Measurements from ENCODE around the gene MBD3L4. TPM values are rescaled to one million over a fixed set of nuclear protein-coding genes. Genes with fewer than 3 reads are reported as not detected.

MBD3L4 gene
- total RNA-seq, 1 donor = not detected

DNA sequence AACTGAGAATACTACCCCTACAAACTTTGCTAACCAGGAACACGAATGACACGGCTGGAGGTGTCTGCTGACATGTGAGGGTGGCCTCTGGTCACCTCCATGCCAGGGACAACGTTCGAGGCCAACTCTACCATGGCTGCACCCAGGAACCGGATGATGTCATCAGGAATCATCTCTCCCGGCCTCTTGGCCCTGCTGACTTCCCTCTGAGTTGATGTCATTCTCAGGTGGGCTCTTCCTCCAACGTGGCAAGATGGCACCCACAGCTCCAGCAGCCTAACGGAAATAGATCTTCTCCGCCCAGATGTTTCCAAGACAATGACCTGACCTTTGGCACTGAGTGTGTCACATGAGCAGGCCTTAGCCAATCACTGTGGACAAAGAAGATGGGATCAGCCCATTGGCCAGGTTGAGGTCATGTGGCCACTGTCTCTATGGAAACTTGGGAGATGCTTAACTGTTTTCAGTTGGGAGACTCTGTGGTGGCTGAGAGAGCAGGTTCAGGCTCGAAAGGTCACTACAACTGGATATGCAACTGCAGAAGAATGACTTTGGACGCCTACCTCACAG lies 33.8 kb downstream of the MBD3L4 start:
- H3K4me1 ChIP-seq (ENCODE audit: insufficient read depth, low read length) = peaks cover 24% of the 10 kb centered on the region
- H3K4me3 ChIP-seq (ENCODE audit: low read length) = no peak overlapping the region
- no peaks in the 10 kb centered on the region for H3K27me3 ChIP-seq (ENCODE audit: insufficient read depth, low read length)
- no peaks in the 10 kb centered on the region for H3K9me3 ChIP-seq (ENCODE audit: low read depth, low read length)

DNA sequence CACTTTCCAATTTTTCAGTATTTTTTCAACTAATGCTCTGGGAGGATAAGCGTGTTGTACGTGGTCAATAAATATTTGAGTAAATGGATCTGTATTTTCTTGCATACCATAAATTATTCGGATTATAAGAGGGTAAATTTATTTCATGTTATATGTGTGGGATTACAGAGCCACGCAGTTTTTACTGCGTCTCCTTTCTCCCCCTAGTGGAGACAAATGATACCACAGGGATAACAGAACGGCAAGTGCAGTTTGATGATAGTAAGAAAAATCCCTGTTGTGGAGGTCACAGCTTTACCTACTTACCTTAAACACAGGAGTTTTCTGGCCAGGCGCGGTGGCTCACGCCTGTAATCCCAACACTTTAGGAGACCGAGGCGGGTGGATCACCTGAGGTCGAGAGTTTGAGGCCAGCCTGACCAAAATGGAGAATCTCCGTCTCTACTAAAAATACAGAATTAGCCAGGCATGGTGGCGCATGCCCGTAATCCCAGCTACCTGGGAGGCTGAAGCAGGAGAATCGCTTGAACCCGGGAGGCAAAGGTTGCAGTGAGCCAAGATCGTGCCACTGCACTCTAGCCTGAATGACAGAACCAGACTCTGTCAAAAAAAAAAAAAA lies 35.6 kb downstream of the MBD3L4 start:
- Histone ChIP-seq H3K27me3 (ENCODE audit: insufficient read depth, low read length) (no peaks in the 10 kb centered on the region), H3K9me3 (ENCODE audit: low read depth, low read length) (no peaks in the 10 kb centered on the region), H3K4me1 (ENCODE audit: insufficient read depth, low read length) (peaks cover 37% of the 10 kb centered on the region), H3K4me3 (ENCODE audit: low read length) (no peak overlapping the region)

DNA sequence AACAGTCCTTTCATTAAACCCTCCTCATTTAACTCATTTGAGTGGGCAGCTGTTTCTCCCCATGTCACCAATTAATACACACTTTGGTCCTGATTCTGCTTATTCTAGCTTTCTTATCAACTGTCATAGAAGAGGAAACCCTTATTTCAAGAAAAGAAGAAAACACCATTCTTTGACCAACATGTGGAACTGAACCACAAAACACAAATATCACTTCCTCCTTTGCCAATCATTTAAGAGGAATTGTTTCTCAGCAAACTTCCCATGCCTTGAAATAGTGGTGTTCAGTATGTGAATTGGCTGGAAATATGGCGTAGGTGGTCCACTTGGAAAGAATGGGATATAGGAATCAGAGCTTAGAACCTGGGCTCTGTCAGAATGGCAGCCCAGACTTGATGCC lies 39.2 kb downstream of the MBD3L4 start:
- Histone ChIP-seq H3K4me3 (ENCODE audit: low read length) (no peak overlapping the region), H3K27me3 (ENCODE audit: insufficient read depth, low read length) (no peaks in the 10 kb centered on the region), H3K9me3 (ENCODE audit: low read depth, low read length) (no peaks in the 10 kb centered on the region), H3K4me1 (ENCODE audit: insufficient read depth, low read length) (peaks cover 42% of the 10 kb centered on the region)

- Histone ChIP-seq H3K9me3 (ENCODE audit: low read depth, low read length) (no peaks in the 10 kb centered on the region), H3K27me3 (ENCODE audit: insufficient read depth, low read length) (no peaks in the 10 kb centered on the region), H3K4me3 (ENCODE audit: low read length) (no peak overlapping the region), H3K4me1 (ENCODE audit: insufficient read depth, low read length) (peaks cover 42% of the 10 kb centered on the region)
Observed at GRCh38 chr19:7000333-7000732, 39.6 kb downstream of the MBD3L4 start.

GRCh38 chr19:6999933-7000332 lies 40.0 kb downstream of the MBD3L4 start:
- Histone ChIP-seq H3K9me3 (ENCODE audit: low read depth, low read length) (no peaks in the 10 kb centered on the region), H3K27me3 (ENCODE audit: insufficient read depth, low read length) (no peaks in the 10 kb centered on the region), H3K4me3 (ENCODE audit: low read length) (no peak overlapping the region), H3K4me1 (ENCODE audit: insufficient read depth, low read length) (peaks cover 42% of the 10 kb centered on the region)

DNA sequence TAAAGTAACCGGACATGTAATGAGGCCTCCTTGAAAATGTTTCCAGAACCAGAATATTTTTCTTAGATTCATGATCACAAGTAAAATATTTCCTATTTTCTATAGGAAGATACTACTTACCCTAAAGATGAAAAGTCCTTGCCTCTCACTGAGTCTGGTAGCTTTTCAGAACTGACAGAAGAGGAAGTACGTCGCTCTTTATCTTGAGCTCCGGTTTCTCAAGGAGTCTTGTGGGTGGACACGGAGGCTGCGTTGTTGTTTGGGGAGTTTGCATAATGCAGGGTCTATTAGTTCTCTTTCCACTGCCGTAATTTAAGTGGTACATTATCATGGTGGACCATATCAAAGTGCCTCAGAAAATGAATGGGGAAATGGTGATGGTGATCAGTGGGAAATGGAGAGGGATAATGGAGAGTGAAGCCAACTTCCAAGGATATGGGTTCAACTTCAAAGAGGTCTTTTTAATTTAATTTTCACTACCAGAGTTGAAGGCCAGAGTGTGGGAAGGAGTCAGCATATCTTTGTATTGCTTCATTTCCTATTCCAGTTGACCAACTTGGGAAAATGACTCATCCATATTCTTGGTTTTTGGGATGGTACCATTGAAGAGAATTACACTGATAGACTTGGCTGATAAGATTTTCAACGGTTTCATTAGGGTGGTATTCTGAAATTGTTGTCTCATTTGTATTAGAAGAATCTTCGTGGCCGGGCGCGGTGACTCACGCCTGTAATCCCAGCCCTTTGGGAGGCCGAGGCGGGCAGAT lies 42.1 kb downstream of the MBD3L4 start:
- Histone ChIP-seq H3K4me3 (ENCODE audit: low read length) (no peak overlapping the region), H3K27me3 (ENCODE audit: insufficient read depth, low read length) (no peaks in the 10 kb centered on the region), H3K9me3 (ENCODE audit: low read depth, low read length) (no peaks in the 10 kb centered on the region), H3K4me1 (ENCODE audit: insufficient read depth, low read length) (peaks cover 42% of the 10 kb centered on the region)

- Histone ChIP-seq H3K4me3 (ENCODE audit: low read length) (no peak overlapping the region), H3K27me3 (ENCODE audit: insufficient read depth, low read length) (no peaks in the 10 kb centered on the region), H3K9me3 (ENCODE audit: low read depth, low read length) (no peaks in the 10 kb centered on the region), H3K4me1 (ENCODE audit: insufficient read depth, low read length) (peaks cover 42% of the 10 kb centered on the region)
Observed at GRCh38 chr19:6996810-6997209, 43.2 kb downstream of the MBD3L4 start.

DNA sequence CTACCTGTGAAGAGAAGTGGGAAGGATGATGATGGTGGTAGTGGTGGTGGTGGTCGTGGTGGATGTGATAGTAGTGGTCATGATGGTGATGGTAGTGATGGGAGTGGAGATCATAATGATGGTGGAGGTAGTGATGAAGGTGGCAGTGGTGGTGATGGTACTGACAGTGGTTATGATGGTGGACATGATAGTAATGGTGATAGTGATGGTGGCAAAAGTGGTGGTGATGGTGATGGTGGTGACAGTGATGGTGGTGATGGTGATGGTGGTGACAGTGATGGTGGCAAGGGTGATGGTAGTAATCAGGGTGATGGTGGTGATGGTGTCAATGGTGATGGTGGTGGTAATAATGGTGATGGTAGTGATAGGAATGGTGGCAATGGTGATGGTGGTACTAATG lies 44.9 kb downstream of the MBD3L4 start:
- Histone ChIP-seq H3K4me1 (ENCODE audit: insufficient read depth, low read length) (peaks cover 25% of the 10 kb centered on the region), H3K4me3 (ENCODE audit: low read length) (no peak overlapping the region), H3K9me3 (ENCODE audit: low read depth, low read length) (no peaks in the 10 kb centered on the region), H3K27me3 (ENCODE audit: insufficient read depth, low read length) (no peaks in the 10 kb centered on the region)

- H3K9me3 ChIP-seq (ENCODE audit: low read depth, low read length) = peaks cover 12% of the 10 kb centered on the region
- no peak overlapping the region for H3K4me3 ChIP-seq (ENCODE audit: low read length)
- peaks cover 10% of the 10 kb centered on the region for H3K4me1 ChIP-seq (ENCODE audit: insufficient read depth, low read length)
Observed at GRCh38 chr19:6988257-6988656, 51.7 kb downstream of the MBD3L4 start.

GRCh38 chr19:6987850-6988249 lies 52.1 kb downstream of the MBD3L4 start:
- no peak overlapping the region for H3K4me3 ChIP-seq (ENCODE audit: low read length)
- H3K4me1 ChIP-seq (ENCODE audit: insufficient read depth, low read length) = peaks cover 10% of the 10 kb centered on the region
- H3K27me3 ChIP-seq (ENCODE audit: insufficient read depth, low read length) = no peaks in the 10 kb centered on the region
- H3K9me3 ChIP-seq (ENCODE audit: low read depth, low read length) = peaks cover 14% of the 10 kb centered on the region

More at GRCh38 chr19:6988257-6988656, 51.7 kb downstream of the MBD3L4 start:
- H3K27me3 ChIP-seq (ENCODE audit: insufficient read depth, low read length) = no peaks in the 10 kb centered on the region

Other genes starting within 250 kb of the MBD3L4 start
- gene ADGRE1, start 152.6 kb downstream of the MBD3L4 start, total RNA-seq = 15.4 TPM
- not detected for gene MBD3L2B, start 18.7 kb downstream of the MBD3L4 start, total RNA-seq
- not detected for gene MBD3L5, start 9.6 kb downstream of the MBD3L4 start, total RNA-seq
- gene MBD3L2, start 9.1 kb upstream of the MBD3L4 start, total RNA-seq = not detected
- gene MBD3L3, start 18.5 kb upstream of the MBD3L4 start, total RNA-seq = not detected
- gene ZNF557, start 29.5 kb upstream of the MBD3L4 start, total RNA-seq = 25.6 TPM

Measured in mononuclear cell (primary cell).